ENCODE measurements around the gene PSAPL1.

GRCh38 chr4:7425124-7425523 is 9.6 kb downstream of the PSAPL1 start:
- TF ChIP-seq CEBPB (IDR thresholded peaks at IDR 0.05) = no peak
- no peak for TF ChIP-seq YY1 (IDR thresholded peaks at IDR 0.05; ENCODE audit: low read depth)
- TF ChIP-seq, protein P1, sequence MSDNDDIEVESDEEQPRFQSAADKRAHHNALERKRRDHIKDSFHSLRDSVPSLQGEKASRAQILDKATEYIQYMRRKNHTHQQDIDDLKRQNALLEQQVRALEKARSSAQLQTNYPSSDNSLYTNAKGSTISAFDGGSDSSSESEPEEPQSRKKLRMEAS (IDR thresholded peaks at IDR 0.05) = no peak
- no peak for TF ChIP-seq RAD21 (IDR thresholded peaks at IDR 0.05; ENCODE audit: low read depth)
- no peak for TF ChIP-seq TEAD4 (IDR thresholded peaks at IDR 0.05)
- no peak for TF ChIP-seq EGR1 (IDR thresholded peaks at IDR 0.05)
- no peak for TF ChIP-seq NFIC (IDR thresholded peaks at IDR 0.05)
- no peak for TF ChIP-seq EP300 (IDR thresholded peaks at IDR 0.05; ENCODE audit: borderline replicate concordance)
- TF ChIP-seq CREB1 (IDR thresholded peaks at IDR 0.05; ENCODE audit: low read depth) = no peak
- TF ChIP-seq REST (IDR thresholded peaks at IDR 0.05; ENCODE audit: low read depth) = no peak
